Upper lobe of left lung (tissue), 4 donors: ENCODE results near the gene KAZN.

Source experiments
- POLR2AphosphoS5 ChIP-seq, 2 donors: sonication (generic); formaldehyde crosslinking; IDR thresholded peaks; one replicate each; pipeline ENCODE4 v1.5.1; 2017; ENCODE audit warnings: antibody characterized with exemption in 2 of 2
- TF ChIP-seq, protein P1 (sequence below), 6 experiments: fragments of 450-650 bp in 4 of 6; fragments of 200-600 bp in 2 of 6; sonication (generic) in 2 of 6; IDR thresholded peaks; one replicate each; pipeline ENCODE4 v1.5.1; 2016 to 2019; ENCODE audit warnings: antibody characterized with exemption in 6 of 6

DNA sequence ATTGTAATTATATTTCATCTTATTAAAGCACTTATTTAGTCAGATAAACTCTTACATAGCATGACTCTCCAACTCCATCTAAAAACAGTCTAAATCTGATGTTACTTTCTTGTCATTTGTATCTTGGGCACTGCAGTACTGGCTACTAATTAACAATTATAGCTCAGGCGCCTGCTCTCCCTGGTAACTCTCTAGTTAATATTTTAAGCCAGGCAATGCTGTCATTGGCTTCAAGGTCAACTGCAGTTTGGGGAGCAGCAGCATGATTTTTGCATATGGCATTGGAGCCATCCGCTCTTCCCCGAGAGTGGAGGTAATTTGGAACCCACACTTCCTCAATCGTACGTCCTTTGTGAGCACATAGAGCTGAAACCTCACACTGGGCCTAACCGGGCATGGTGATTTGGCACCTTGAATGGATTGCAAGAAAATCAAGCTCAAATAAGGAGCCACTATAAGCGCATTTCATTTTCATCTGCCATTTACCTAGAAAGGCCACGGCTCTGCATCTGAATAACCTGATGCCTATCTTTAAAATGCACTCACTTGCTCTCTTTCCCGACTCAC lies 187.7 kb downstream of the KAZN start:
- TF ChIP-seq, protein P1, sequence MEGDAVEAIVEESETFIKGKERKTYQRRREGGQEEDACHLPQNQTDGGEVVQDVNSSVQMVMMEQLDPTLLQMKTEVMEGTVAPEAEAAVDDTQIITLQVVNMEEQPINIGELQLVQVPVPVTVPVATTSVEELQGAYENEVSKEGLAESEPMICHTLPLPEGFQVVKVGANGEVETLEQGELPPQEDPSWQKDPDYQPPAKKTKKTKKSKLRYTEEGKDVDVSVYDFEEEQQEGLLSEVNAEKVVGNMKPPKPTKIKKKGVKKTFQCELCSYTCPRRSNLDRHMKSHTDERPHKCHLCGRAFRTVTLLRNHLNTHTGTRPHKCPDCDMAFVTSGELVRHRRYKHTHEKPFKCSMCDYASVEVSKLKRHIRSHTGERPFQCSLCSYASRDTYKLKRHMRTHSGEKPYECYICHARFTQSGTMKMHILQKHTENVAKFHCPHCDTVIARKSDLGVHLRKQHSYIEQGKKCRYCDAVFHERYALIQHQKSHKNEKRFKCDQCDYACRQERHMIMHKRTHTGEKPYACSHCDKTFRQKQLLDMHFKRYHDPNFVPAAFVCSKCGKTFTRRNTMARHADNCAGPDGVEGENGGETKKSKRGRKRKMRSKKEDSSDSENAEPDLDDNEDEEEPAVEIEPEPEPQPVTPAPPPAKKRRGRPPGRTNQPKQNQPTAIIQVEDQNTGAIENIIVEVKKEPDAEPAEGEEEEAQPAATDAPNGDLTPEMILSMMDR (IDR thresholded peaks at IDR 0.05): no peak
- no peak for TF ChIP-seq POLR2AphosphoS5 (IDR thresholded peaks at IDR 0.05)
